ENCODE results near the gene RBM7.

GRCh38 chr11:114412946-114413345 is 12.5 kb downstream of the RBM7 start:
- TF ChIP-seq SUZ12 (IDR thresholded peaks at IDR 0.05; ENCODE audit: extremely low read depth, insufficient read depth, insufficient read length) (no peak), ZNF274 (IDR thresholded peaks at IDR 0.05; ENCODE audit: low read depth, low read length) (no peak)

All from NT2/D1 (cell line).